T-helper 2 cell treated with Interferon-gamma antibody and Interleukin-4, amounts not matched to agents 5 μg/mL and 100 μg/mL, for 36 hours (primary cell): ENCODE measurements around the gene TDO2.
"Not testable (repeated sequence)": the region's sequence is repeated elsewhere in the genome, so short reads cannot be mapped to it uniquely, and the experiment has no call there.

Source experiments
- DNase-seq: peaks from one replicate; pipeline ENCODE4 v3.0.0; 2021; ENCODE audit warnings: low spot score
- H3K27ac Mint-ChIP-seq: one replicate; pipeline ENCODE4 v1.8.0; 2021; ENCODE audit warnings: mild to moderate bottlenecking, mixed read lengths
- H3K27me3 Mint-ChIP-seq: one replicate; pipeline ENCODE4 v1.8.0; 2021; ENCODE audit warnings: low read depth, mixed read lengths
- H3K36me3 Mint-ChIP-seq: one replicate; pipeline ENCODE4 v1.8.0; 2021; ENCODE audit warnings: low read depth, mixed read lengths
- H3K4me1 Mint-ChIP-seq: one replicate; pipeline ENCODE4 v1.8.0; 2021; ENCODE audit warnings: low read depth, mixed read lengths
- H3K4me3 Mint-ChIP-seq: one replicate; pipeline ENCODE4 v1.8.0; 2022; ENCODE audit warnings: mild to moderate bottlenecking, moderate library complexity, mixed read lengths
- H3K9me3 Mint-ChIP-seq: one replicate; pipeline ENCODE4 v1.8.0; 2021; ENCODE audit warnings: mixed read lengths

Gene TDO2

DNA sequence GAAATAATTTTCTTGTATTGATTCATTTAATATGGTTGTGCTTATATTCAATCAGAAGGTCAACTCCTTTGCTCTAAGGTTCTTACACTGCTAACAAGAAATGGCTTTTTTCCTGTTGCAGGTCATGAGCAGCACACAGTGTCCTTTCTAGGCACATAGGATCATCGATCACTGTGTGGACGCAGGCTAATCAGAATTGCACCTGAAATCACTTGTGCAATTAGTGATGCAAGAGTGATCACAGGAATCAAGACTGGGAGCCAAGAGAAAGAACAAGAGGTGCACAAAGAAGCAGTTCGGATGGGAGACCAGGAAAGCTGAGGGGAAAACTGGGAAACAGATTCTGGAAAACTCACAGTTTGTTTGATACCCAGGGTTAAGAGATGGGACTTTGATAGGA is 21.1 kb downstream of the TDO2 start:
- Mint-ChIP-seq H3K27me3 (no peaks in the 10 kb centered on the region), H3K36me3 (no peaks in the 10 kb centered on the region), H3K27ac (no peak overlapping the region), H3K4me3 (no peak overlapping the region), H3K9me3 (no peaks in the 10 kb centered on the region), H3K4me1 (no peaks in the 10 kb centered on the region)
- no peak for DNase-seq

DNA sequence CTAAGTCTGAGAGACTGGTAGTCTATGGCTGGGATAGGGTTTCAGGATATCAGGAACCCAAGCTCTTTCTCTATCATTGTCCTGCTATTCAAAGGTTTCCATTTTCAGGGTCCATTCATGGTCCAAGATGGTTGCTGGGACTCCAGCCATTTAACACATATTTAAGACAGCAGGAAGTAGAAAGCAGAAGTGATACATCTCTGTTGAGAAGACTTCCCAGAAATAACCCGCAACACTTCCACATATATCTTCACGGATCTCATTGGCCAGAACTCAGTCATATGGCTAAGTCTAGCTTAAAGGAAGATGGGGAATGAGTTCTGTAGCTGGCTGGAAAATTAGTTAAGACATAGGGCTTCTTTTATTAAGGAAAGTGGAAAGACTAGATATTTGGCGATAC is 26.3 kb downstream of the TDO2 start:
- H3K9me3 Mint-ChIP-seq = no peaks in the 10 kb centered on the region
- H3K4me1 Mint-ChIP-seq = no peaks in the 10 kb centered on the region
- no peaks in the 10 kb centered on the region for H3K36me3 Mint-ChIP-seq
- no peaks in the 10 kb centered on the region for H3K27me3 Mint-ChIP-seq
- H3K4me3 Mint-ChIP-seq = no peak overlapping the region
- H3K27ac Mint-ChIP-seq = no peak overlapping the region
- DNase-seq = no peak

DNA sequence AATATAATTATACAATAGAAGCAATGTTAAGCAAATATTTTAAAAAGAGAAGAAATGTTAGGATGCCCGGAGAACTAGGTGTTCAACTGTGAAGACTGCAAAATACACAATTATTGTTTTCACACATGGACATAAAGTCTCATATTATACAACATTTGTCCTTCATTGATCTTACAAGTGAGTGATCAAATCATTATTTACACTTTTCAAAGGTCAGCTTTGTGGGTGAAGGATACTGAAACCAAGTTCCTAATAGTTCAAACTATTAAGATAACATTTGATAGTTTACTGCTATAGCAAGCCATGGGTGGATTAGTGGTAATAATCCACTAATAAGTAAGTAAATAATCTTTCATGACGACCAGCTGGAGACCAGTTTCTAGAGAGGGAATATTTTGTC is 26.8 kb downstream of the TDO2 start:
- Mint-ChIP-seq H3K36me3 (no peaks in the 10 kb centered on the region), H3K9me3 (no peaks in the 10 kb centered on the region), H3K4me3 (no peak overlapping the region), H3K4me1 (no peaks in the 10 kb centered on the region), H3K27ac (no peak overlapping the region), H3K27me3 (no peaks in the 10 kb centered on the region)
- no peak for DNase-seq

DNA sequence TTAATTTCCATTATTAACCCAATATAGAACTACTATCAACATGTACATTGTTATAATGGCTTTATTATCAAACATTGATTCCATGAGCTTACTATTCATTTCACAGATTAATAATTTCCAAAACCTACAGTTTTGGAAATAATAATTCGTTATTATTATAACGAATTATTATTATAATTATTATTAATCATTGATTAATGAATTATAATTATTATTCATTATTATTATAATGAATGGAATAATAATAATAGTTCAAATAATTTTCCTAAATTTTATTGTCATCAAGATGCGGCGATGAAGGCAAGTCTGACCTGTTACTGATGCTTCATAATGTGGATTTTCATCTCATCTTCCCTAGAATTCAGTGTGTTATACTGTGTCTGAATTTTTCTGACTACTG is 28.1 kb downstream of the TDO2 start:
- Mint-ChIP-seq H3K4me3 (no peak overlapping the region), H3K9me3 (no peaks in the 10 kb centered on the region), H3K36me3 (no peaks in the 10 kb centered on the region)

DNA sequence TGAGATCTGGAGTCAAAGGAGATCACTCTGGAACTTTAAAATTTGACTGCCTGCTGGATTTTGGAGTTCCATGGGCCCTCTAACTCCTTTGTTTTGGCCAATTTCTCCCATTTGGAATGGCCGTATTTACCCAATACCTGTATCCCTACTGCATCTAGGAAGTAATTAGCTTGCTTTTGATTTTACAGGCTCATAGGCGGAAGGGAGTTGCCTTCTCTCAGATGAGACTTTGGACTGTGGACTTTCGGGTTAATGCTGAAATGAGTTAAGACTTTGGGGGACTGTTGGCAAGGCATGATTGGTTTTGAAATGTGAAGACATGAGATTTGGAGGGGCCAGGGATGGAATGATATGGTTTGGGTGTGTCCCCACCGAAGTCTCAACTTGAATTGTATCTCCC is 31.1 kb downstream of the TDO2 start:
- not testable (repeated sequence) for H3K4me1 Mint-ChIP-seq, H3K27ac Mint-ChIP-seq, H3K27me3 Mint-ChIP-seq, DNase-seq, H3K9me3 Mint-ChIP-seq, H3K4me3 Mint-ChIP-seq, H3K36me3 Mint-ChIP-seq

More for the DNA sequence above, 28.1 kb downstream of the TDO2 start:
- Mint-ChIP-seq H3K27me3 (no peaks in the 10 kb centered on the region), H3K27ac (no peak overlapping the region), H3K4me1 (no peaks in the 10 kb centered on the region)
- DNase-seq = no peak

DNA sequence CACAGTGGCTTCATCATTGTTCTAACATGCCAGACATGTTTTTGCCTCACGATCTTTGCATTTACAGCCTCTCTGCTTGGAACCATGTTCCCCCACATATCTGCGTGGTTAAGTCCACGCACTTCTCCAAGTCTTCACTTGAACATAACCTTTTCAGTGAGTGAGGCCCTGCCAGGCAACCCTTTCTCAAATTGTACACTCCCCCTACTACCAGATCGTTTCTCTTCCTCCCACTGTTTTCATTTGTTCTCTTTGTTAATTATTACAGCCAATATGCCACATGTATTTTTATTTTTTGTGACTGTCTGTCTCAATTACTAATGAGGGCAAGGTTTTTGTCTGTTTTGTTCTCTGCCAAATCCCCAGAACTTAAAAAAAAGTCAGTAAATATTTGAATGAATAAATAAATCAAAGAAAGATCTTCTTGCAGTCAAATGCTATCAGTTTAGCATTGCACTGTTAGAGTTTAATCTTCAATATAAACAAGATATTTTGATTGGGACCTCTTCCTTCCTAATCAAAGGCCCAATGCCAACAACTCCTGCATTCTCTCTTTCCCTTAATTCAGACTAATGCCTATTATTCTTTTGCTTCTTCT is 32.0 kb downstream of the TDO2 start:
- no peaks in the 10 kb centered on the region for H3K36me3 Mint-ChIP-seq
- DNase-seq = no peak
- no peaks in the 10 kb centered on the region for H3K27me3 Mint-ChIP-seq
- H3K9me3 Mint-ChIP-seq = no peaks in the 10 kb centered on the region
- no peak overlapping the region for H3K4me3 Mint-ChIP-seq
- no peak overlapping the region for H3K27ac Mint-ChIP-seq
- no peaks in the 10 kb centered on the region for H3K4me1 Mint-ChIP-seq

DNA sequence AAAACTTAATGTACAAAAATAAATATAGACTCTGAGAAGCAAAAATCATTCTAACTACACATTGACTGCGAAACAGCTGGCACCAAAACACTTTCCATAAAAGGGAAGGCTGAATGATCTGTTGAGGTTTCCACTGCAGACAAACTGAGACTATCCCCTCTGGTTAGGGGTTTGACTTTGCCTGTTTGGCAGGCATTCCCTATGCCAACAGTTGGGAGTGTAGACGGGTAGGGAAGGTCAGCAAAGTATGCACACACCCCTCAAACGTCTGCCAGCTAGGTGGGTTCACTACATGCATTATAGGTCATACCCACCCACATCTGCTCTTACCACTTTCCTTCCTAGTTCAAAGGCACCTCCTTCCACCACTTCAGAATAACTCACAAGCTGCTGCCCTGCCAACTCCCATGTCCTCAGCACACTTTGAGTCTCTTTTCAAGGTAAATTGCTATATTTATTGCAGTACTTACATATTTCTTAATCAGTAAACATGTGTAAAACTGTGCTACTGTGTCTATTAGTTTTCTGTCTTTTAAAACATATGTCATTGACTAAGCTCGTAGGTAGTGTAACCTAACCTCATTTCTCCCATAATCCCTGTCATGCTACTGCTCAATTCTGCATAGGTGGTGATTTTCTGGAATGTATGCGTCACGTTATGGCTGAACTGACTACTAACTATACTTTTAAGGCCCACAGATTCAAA is 37.7 kb downstream of the TDO2 start:
- Mint-ChIP-seq H3K4me1 (no peaks in the 10 kb centered on the region), H3K27ac (no peak overlapping the region), H3K4me3 (no peak overlapping the region), H3K9me3 (no peaks in the 10 kb centered on the region), H3K36me3 (no peaks in the 10 kb centered on the region), H3K27me3 (no peaks in the 10 kb centered on the region)
- DNase-seq = no peak

DNA sequence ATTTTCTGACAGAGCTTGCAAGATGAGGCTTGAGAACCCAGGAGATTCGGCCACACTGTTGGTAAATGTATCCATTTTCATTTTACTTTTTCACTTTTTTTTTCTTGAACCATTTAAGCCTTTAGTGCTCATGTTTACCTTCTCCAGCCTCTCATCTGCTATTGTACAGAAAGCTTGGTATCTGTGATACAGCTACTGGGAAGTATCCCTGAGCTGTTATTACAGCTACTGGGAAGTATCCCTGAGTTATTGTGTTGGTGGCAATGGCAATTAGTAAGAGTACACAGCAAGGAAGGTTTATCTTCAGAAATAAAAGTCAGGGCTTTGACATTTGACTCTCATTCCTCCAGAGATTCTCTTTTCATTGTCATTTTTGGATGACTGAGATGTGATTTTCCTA is 38.3 kb downstream of the TDO2 start:
- no peak for DNase-seq
- H3K36me3 Mint-ChIP-seq = no peaks in the 10 kb centered on the region
- H3K27ac Mint-ChIP-seq = no peak overlapping the region
- H3K4me3 Mint-ChIP-seq = no peak overlapping the region
- H3K4me1 Mint-ChIP-seq = no peaks in the 10 kb centered on the region
- H3K9me3 Mint-ChIP-seq = no peaks in the 10 kb centered on the region
- H3K27me3 Mint-ChIP-seq = no peaks in the 10 kb centered on the region

DNA sequence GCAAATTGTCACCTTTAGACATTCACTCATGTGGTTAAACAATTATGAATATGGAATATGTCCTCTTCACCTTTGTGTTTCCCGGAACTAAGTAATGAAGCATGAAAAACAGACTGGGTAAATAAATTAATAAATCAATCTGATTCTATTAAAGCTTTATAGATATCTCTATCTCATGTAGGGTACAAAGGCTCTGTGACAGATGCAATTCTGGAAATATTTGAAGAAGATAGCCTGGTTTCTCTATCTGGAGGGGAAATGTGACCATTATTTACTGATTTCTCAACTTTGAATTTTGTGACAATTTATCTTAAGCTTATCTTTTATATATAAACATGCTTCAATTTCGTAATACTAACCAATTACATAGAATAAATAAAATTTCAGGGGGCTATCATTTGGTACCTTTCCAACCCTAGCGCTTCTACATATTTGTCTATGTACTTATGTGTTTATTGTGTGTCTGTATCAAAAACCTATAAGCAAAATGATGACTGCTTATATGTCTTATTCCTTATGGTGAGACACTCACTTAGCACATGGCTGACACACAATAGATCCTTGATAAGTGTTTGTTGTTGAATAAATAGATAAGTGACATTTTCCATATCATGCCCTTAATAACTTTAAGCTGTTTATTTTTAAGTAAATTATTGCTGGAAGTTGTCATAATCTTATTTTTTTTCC is 40.3 kb downstream of the TDO2 start:
- H3K4me3 Mint-ChIP-seq = no peak overlapping the region
- no peaks in the 10 kb centered on the region for H3K36me3 Mint-ChIP-seq
- H3K27me3 Mint-ChIP-seq = no peaks in the 10 kb centered on the region
- H3K9me3 Mint-ChIP-seq = no peaks in the 10 kb centered on the region
- H3K27ac Mint-ChIP-seq = no peak overlapping the region
- no peaks in the 10 kb centered on the region for H3K4me1 Mint-ChIP-seq
- DNase-seq = no peak

DNA sequence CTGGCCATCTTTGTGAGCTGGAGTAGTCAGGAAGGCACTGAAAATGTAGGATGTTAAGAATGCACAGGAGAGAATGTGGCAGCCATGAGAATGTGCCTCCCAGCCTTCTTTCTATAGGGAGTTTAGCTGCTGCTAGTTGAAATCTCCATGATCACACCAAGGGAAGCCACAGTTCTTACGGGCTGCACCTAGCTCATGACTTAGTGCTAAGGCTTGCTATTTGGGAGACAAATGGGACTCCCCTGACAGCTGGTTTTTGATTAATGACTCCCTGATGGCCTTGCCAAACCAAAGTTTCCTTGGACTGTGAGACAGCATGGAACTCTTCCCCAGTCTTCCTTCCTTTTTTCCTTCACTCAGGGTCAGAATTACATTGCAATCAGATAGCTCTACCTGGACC is 41.0 kb downstream of the TDO2 start:
- no peak overlapping the region for H3K4me3 Mint-ChIP-seq
- DNase-seq = no peak
- no peaks in the 10 kb centered on the region for H3K36me3 Mint-ChIP-seq
- H3K9me3 Mint-ChIP-seq = no peaks in the 10 kb centered on the region
- no peak overlapping the region for H3K27ac Mint-ChIP-seq
- H3K27me3 Mint-ChIP-seq = peaks cover 2% of the 10 kb centered on the region
- no peaks in the 10 kb centered on the region for H3K4me1 Mint-ChIP-seq

DNA sequence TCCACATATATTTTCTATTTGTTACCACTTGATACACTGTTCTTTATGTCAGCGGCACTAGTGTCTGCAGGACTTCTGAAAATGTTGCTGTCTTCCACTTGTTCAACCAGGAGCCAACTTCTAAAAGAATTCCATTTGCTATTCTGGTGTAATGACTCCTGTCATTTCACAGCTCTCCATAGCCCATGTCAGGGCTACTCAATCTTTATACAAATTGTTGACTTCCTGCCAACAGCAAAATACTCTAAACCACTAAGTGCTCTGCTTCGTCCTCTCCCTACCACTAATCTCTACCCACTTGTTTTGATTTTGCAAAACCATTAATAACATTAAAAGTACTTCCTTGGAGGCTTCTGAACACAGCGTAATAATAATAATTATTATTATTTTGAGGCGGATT is 43.0 kb downstream of the TDO2 start:
- Mint-ChIP-seq H3K36me3 (no peaks in the 10 kb centered on the region), H3K4me3 (no peak overlapping the region), H3K27me3 (peaks cover 3% of the 10 kb centered on the region), H3K4me1 (no peaks in the 10 kb centered on the region), H3K9me3 (no peaks in the 10 kb centered on the region), H3K27ac (no peak overlapping the region)
- no peak for DNase-seq

DNA sequence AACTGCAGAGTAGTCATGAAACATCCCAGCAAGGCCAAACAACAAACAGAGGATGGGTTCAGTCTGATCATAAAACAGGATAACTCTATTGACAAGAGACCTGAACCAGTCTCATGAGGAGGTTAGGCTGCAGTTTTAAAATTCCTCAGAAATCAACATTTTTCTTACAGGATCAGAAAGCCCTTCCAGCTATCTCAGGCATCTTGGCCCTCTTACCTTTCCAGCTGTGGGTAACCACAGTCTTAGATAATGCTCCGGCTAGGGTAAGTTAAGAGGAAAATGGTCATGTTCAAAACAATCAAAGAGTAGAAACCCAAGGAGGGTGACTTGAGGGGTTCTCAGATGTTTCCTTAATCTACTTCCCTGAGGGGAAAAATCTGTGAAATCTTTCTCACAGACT is 45.0 kb downstream of the TDO2 start:
- H3K4me1 Mint-ChIP-seq = peaks cover 3% of the 10 kb centered on the region
- no peaks in the 10 kb centered on the region for H3K36me3 Mint-ChIP-seq
- no peak for DNase-seq
- H3K27me3 Mint-ChIP-seq = peaks cover 3% of the 10 kb centered on the region
- no peak overlapping the region for H3K4me3 Mint-ChIP-seq
- H3K27ac Mint-ChIP-seq = no peak overlapping the region
- no peaks in the 10 kb centered on the region for H3K9me3 Mint-ChIP-seq

DNA sequence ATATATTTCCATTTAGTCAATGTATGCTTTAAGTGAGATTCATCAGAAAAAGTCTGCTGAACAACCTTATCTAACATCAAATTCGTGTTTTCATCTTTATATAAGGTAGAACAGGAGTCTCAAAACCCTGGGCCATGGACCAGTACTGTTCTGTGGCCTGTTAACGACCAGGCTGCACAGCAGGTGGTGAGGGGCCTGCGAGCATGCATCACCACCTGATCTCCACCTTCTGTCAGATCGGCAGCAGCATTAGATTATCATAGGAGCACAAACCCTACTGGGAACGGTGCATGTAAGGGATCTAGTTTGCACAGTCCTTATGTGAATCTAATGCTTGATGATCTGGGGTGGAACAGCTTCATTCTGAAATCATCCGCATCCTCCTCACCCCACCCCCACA is 47.0 kb downstream of the TDO2 start:
- peaks cover 3% of the 10 kb centered on the region for H3K27me3 Mint-ChIP-seq
- H3K4me3 Mint-ChIP-seq = no peak overlapping the region
- no peak overlapping the region for H3K27ac Mint-ChIP-seq
- H3K4me1 Mint-ChIP-seq = peaks cover 5% of the 10 kb centered on the region
- H3K36me3 Mint-ChIP-seq = no peaks in the 10 kb centered on the region
- no peaks in the 10 kb centered on the region for H3K9me3 Mint-ChIP-seq
- no peak for DNase-seq

DNA sequence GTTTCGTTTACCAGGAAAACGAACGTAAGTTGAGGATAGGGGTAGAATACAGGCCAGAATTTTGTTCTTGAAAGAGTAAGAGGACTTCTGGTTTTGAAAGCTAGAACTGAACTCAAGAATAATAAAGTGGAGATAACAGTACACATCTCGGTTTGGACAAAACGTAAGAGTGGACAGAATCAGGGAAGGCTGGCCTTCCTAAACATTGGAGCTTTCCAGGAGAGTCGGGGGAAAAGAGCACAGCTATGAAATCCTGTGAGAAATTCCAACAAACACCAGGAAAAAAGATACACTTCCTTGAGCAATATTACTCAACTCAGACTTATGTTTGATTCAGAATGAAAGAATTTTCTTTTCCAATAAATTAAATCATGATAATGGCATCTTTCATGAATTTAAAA is 49.0 kb downstream of the TDO2 start:
- Mint-ChIP-seq H3K36me3 (no peaks in the 10 kb centered on the region), H3K4me3 (peak overlapping the region; percentile 38), H3K27me3 (peaks cover 9% of the 10 kb centered on the region), H3K9me3 (no peaks in the 10 kb centered on the region), H3K27ac (no peak overlapping the region), H3K4me1 (peaks cover 5% of the 10 kb centered on the region)
- no peak for DNase-seq
